Measurements from ENCODE around the gene RAB37.

Gene RAB37

GRCh38 chr17:74728033-74728701, 8.9 kb upstream of the RAB37 start:
- DNase-seq (ENCODE audit: low spot score), result no peak

- DNase-seq (ENCODE audit: low spot score), result no peak
These were observed 8.4 kb upstream of the RAB37 start for GRCh38 chr17:74728702-74729075.

- DNase-seq (ENCODE audit: low spot score), result no peak
These were observed 7.7 kb upstream of the RAB37 start for GRCh38 chr17:74729368-74729767.

- DNase-seq (ENCODE audit: low spot score), result no peak
These were observed 7.2 kb upstream of the RAB37 start for GRCh38 chr17:74729866-74730265.

- DNase-seq (ENCODE audit: low spot score), result no peak
These were observed 6.3 kb upstream of the RAB37 start for GRCh38 chr17:74730491-74731346.

GRCh38 chr17:74731347-74731605, 5.8 kb upstream of the RAB37 start:
- no peak for DNase-seq (ENCODE audit: low spot score)

GRCh38 chr17:74732042-74732867, 4.8 kb upstream of the RAB37 start:
- DNase-seq (ENCODE audit: low spot score), result no peak

- DNase-seq (ENCODE audit: low spot score), result no peak
These were observed 3.5 kb upstream of the RAB37 start for GRCh38 chr17:74733365-74734122.

- DNase-seq (ENCODE audit: low spot score), result no peak
These were observed 2.8 kb upstream of the RAB37 start for GRCh38 chr17:74734256-74734655.

- no peak for DNase-seq (ENCODE audit: low spot score)
These were observed 419 bp downstream of the RAB37 start for GRCh38 chr17:74737299-74738050.

GRCh38 chr17:74738051-74738996, 1.3 kb downstream of the RAB37 start:
- no peak for DNase-seq (ENCODE audit: low spot score)

- DNase-seq (ENCODE audit: low spot score), result no peak
These were observed 2.3 kb downstream of the RAB37 start for GRCh38 chr17:74739227-74739831.

GRCh38 chr17:74740173-74740572, 3.1 kb downstream of the RAB37 start:
- DNase-seq (ENCODE audit: low spot score), result no peak

- no peak for DNase-seq (ENCODE audit: low spot score)
These were observed 3.8 kb downstream of the RAB37 start for GRCh38 chr17:74740641-74741387.

GRCh38 chr17:74742153-74742515, 5.1 kb downstream of the RAB37 start:
- DNase-seq (ENCODE audit: low spot score), result no peak

GRCh38 chr17:74742978-74743545, 6.0 kb downstream of the RAB37 start:
- DNase-seq (ENCODE audit: low spot score), result no peak

- no peak for DNase-seq (ENCODE audit: low spot score)
These were observed 6.7 kb downstream of the RAB37 start for GRCh38 chr17:74743755-74744154.

- DNase-seq (ENCODE audit: low spot score), result no peak
These were observed 7.3 kb downstream of the RAB37 start for GRCh38 chr17:74744349-74744713.
